Tibial nerve (tissue), 4 donors: Measurements from ENCODE around the gene DTYMK. TPM values are rescaled to one million over a fixed set of nuclear protein-coding genes. Genes with fewer than 3 reads are reported as not detected.
A peak's percentile ranks its signal among the peaks of the same experiment; 100 is the strongest.

Source experiments
- DNase-seq, 2 donors: peaks; one replicate each; pipeline ENCODE4 v3.0.0-alpha.2; 2019; ENCODE audit warnings: low spot score in 2 of 2
- H3K27ac ChIP-seq, 4 donors: fragments of 200-600 bp; sonication (generic) in 3 of 4; one replicate each; pipeline ENCODE4 v1.5.1; 2017 to 2019; ENCODE audit warnings: mild to moderate bottlenecking in 1 of 4
- H3K27me3 ChIP-seq, 2 donors: fragments of 200-600 bp; sonication (generic) in 1 of 2; one replicate each; pipeline versions ENCODE4 v1.5.1 to v1.6.0; 2017 to 2019
- H3K36me3 ChIP-seq, 3 donors: fragments of 200-600 bp; sonication (generic); one replicate each; pipeline ENCODE4 v1.5.1; 2018 to 2019
- H3K4me1 ChIP-seq, 4 donors: fragments of 200-600 bp; sonication (generic) in 3 of 4; one replicate each; pipeline ENCODE4 v1.5.1; 2017 to 2019
- H3K4me3 ChIP-seq, 4 donors: fragments of 200-600 bp; sonication (generic) in 3 of 4; one replicate each; pipeline ENCODE4 v1.5.1; 2017 to 2019; ENCODE audit warnings: mild to moderate bottlenecking in 1 of 4, moderate library complexity in 1 of 4
- H3K9me3 ChIP-seq, 4 donors: fragments of 200-600 bp; sonication (generic) in 3 of 4; one replicate each; pipeline ENCODE4 v1.5.1; 2017 to 2019
- CTCF ChIP-seq, 5 experiments: fragments of 200-600 bp in 3 of 5; fragments of 450-650 bp in 2 of 5; sonication (generic) in 3 of 5; IDR thresholded peaks; one replicate each; pipeline ENCODE4 v1.5.1; 2016 to 2019; ENCODE audit warnings: antibody characterized with exemption in 5 of 5, mild to moderate bottlenecking in 3 of 5, moderate library complexity in 2 of 5
- EP300 ChIP-seq, 2 donors: sonication (generic); formaldehyde crosslinking; IDR thresholded peaks; one replicate each; pipeline ENCODE4 v1.6.1; 2017; ENCODE audit warnings: antibody characterized with exemption in 2 of 2, mild to moderate bottlenecking in 1 of 2
- POLR2A ChIP-seq, 2 donors: fragments of 450-650 bp; IDR thresholded peaks; one replicate each; pipeline ENCODE4 v1.6.1; 2017; ENCODE audit warnings: antibody characterized with exemption in 2 of 2, mild to moderate bottlenecking in 2 of 2, moderate library complexity in 2 of 2
- WGBS, 2 donors: methylation state at CpG; one replicate each; pipeline ENCODE4 v1.1.5; 2018; 5-methylcytosine and 5-hydroxymethylcytosine counted together
- total RNA-seq, 4 donors: library from RNA; depleted of rRNA; stranded (reverse); fragments of >200 nt; gene quantifications; one replicate each; pipeline ENCODE4 v1.1.0, GENCODE V29; 2016

The DTYMK gene
- total RNA-seq, 4 donors from 2014 or later: 20.5 to 35.4 (median 21.3) TPM

GRCh38 chr2:241629762-241630435 lies 56.7 kb downstream of the DTYMK start:
- no peak for DNase-seq
- H3K4me1 ChIP-seq: peaks cover 0 to 34% (median 0%) of the 10 kb centered on the region in 4 donors
- 55 to 59% methylated on average over 11 of the region's 11 CpGs for WGBS, 2 donors
- H3K36me3 ChIP-seq: peaks cover 0 to 54% (median 0%) of the 10 kb centered on the region in 3 donors
- H3K27ac ChIP-seq: peak overlapping the region in 2 of 4 donors; percentile 8 to 31
- no peak for TF ChIP-seq EP300 (IDR thresholded peaks at IDR 0.05)
- TF ChIP-seq CTCF (IDR thresholded peaks at IDR 0.05): no peak
- no peak overlapping the region for H3K4me3 ChIP-seq
- H3K27me3 ChIP-seq: no peaks in the 10 kb centered on the region
- H3K9me3 ChIP-seq: no peaks in the 10 kb centered on the region

DNA sequence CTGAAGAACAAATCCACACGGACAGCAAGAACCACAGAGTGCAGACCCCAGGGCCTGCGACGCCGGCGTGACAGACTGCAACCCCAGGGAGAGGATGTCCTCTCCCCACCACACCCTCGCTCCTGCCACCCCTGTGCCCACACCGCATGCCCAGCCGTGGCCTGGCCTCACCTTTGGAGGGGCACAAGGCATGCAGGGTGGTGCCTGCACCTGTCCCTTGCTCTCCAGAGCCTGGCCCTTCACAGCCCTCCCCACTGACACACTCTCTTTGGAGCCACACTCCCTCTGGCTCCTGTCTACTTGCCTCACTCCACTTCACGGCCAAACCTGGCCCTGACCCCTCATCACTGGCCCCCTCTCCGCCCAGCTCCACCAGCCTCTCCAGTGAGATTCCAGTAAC lies 58.9 kb downstream of the DTYMK start:
- Histone ChIP-seq H3K4me3 (no peak overlapping the region), H3K27me3 (no peaks in the 10 kb centered on the region), H3K9me3 (no peaks in the 10 kb centered on the region), H3K36me3 (peaks cover 0 to 51% (median 0%) of the 10 kb centered on the region in 3 donors), H3K4me1 (peaks cover 0 to 26% (median 0%) of the 10 kb centered on the region in 4 donors), H3K27ac (no peak overlapping the region)
- WGBS, 2 donors: 89% methylated on average over 8 to 10 of the region's 10 CpGs
- TF ChIP-seq CTCF (IDR thresholded peaks at IDR 0.05): no peak
- TF ChIP-seq EP300 (IDR thresholded peaks at IDR 0.05): no peak
- no peak for TF ChIP-seq POLR2A (IDR thresholded peaks at IDR 0.05)
- DNase-seq: no peak

Other genes starting within 250 kb of the DTYMK start
- 100 to 1,000 TPM; 234 to 301 (median 275) TPM for gene STK25, start 178.2 kb downstream of the DTYMK start, total RNA-seq
- 10 to 100 TPM; 49.6 to 81.6 (median 71.4) TPM for gene BOK, start 128.1 kb downstream of the DTYMK start, total RNA-seq
- gene THAP4, start 49.7 kb downstream of the DTYMK start, total RNA-seq: 10 to 100 TPM; 27.3 to 61.2 (median 42.0) TPM
- 100 to 1,000 TPM in 2 of 4 donors, 10 to 100 TPM in 2; 61.8 to 146 (median 87.2) TPM for gene ATG4B, start 49.1 kb downstream of the DTYMK start, total RNA-seq
- gene ING5, start 15.2 kb upstream of the DTYMK start, total RNA-seq: 10 to 100 TPM; 33.4 to 73.3 (median 56.2) TPM
- gene D2HGDH, start 47.8 kb upstream of the DTYMK start, total RNA-seq: 10 to 100 TPM; 24.7 to 58.8 (median 43.9) TPM
- 1 to 10 TPM in 1 of 4 donors, under 1 TPM in 2, not detected in 1; 0.21 to 3.9 (median 0.30) TPM for gene GAL3ST2, start 90.0 kb upstream of the DTYMK start, total RNA-seq
- 1 to 10 TPM in 2 of 4 donors, not detected in 2; 1.1 to 1.6 TPM for gene NEU4, start 122.4 kb upstream of the DTYMK start, total RNA-seq
- gene PDCD1, start 172.1 kb upstream of the DTYMK start, total RNA-seq: under 1 TPM in 3 of 4 donors, not detected in 1; 0.22 to 0.60 (median 0.42) TPM
- gene RTP5, start 182.9 kb upstream of the DTYMK start, total RNA-seq: not detected